A549 (cell line): ENCODE results near the gene PSMD7. TPM values are rescaled to one million over a fixed set of nuclear protein-coding genes. Genes with fewer than 3 reads are reported as not detected.

Experiments used
- ATAC-seq, 2 experiments: fragments of 200-7000 bp in 1 of 2; fragments of >200 bp in 1 of 2; cut with Nextera tagmentation in 1 of 2; cut with Tn5 transposase in 1 of 2; 3 replicates each; pipeline versions ENCODE4 v1.8.0 to v1.9.1; 2018 to 2020; ENCODE audit warnings: mild to moderate bottlenecking in 1 of 2, moderate library complexity in 1 of 2
- CTCF ChIA-PET: fragments of 300-600 bp; sonication (Branson Sonifier 250); formaldehyde crosslinking; extraction: SDS; loops from one replicate; lab custom pipeline; 2021; ENCODE audit warnings: antibody characterized with exemption, inconsistent platforms; lab: Yijun Ruan, JAX
- POLR2A ChIA-PET: fragments of 350-600 bp; formaldehyde crosslinking; extraction: SDS; loops from one replicate; lab custom pipeline; 2021; ENCODE audit warnings: antibody characterized with exemption, inconsistent platforms; lab: Yijun Ruan, JAX
- DNase-seq, 2 experiments: peaks; one replicate each; pipeline versions ENCODE4 v3.0.0 to v3.0.0-alpha.2; 2011 to 2016; ENCODE audit warnings: low read depth in 1 of 2, low spot score in 1 of 2
- FAIRE-seq: peaks from 2 replicates; lab custom pipeline; 2011; peaks lifted over from hg19 to GRCh38; lab: Jason Lieb, UNC
- H3K27ac ChIP-seq, 2 experiments: fragments of >200 bp; sonication (Bioruptor Twin); formaldehyde crosslinking; 3 replicates each; pipeline ENCODE4 v1.5.1; 2016 to 2017
- H3K4me1 ChIP-seq: fragments of >200 bp; sonication (Bioruptor Twin); formaldehyde crosslinking; 3 replicates; pipeline ENCODE4 v1.6.1; 2016
- H3K4me2 ChIP-seq: fragments of >200 bp; sonication (Bioruptor Twin); formaldehyde crosslinking; 3 replicates; pipeline ENCODE4 v1.6.1; 2016
- H3K4me3 ChIP-seq: fragments of >200 bp; sonication (Bioruptor Twin); formaldehyde crosslinking; 3 replicates; pipeline ENCODE4 v1.5.1; 2016
- H3K9me3 ChIP-seq: fragments of >200 bp; sonication (Bioruptor Twin); formaldehyde crosslinking; 3 replicates; pipeline ENCODE4 v1.6.1; 2016
- CBX8 ChIP-seq: fragments of 200-600 bp; sonication (generic); IDR thresholded peaks from 2 replicates; pipeline ENCODE4 v1.6.1; 2016
- CEBPB ChIP-seq, 2 experiments: fragments of >200 bp in 1 of 2; sonication (Bioruptor Twin) in 1 of 2; formaldehyde crosslinking in 1 of 2; IDR thresholded peaks; 2 replicates each; pipeline ENCODE4 v1.6.1; 2012 to 2016
- CHD2 ChIP-seq: fragments of 150-350 bp; IDR thresholded peaks from 2 replicates; pipeline ENCODE4 v1.6.1; 2014; ENCODE audit warnings: low read length; ENCODE audit not compliant: partially characterized antibody
- CHD4 ChIP-seq: fragments of 200-600 bp; sonication (generic); IDR thresholded peaks from 2 replicates; pipeline ENCODE4 v1.6.1; 2016; ENCODE audit warnings: antibody characterized with exemption, mild to moderate bottlenecking, borderline replicate concordance
- EHF ChIP-seq: fragments of 250-450 bp; sonication (Bioruptor Pico); IDR thresholded peaks from 2 replicates; pipeline ENCODE4 v1.5.0; 2020; ENCODE audit warnings: mild to moderate bottlenecking
- FOSL2 ChIP-seq, 2 experiments: fragments of 450-650 bp in 1 of 2; fragments of >200 bp in 1 of 2; sonication (Bioruptor Twin) in 1 of 2; formaldehyde crosslinking; IDR thresholded peaks; 2 replicates each; pipeline versions ENCODE4 v1.5.0 to v1.6.1; 2016 to 2020; ENCODE audit warnings: mild to moderate bottlenecking in 1 of 2, moderate library complexity in 1 of 2
- HDAC2 ChIP-seq: fragments of 200-600 bp; sonication (generic); IDR thresholded peaks from 2 replicates; pipeline ENCODE4 v1.6.1; 2016
- HEYL ChIP-seq: fragments of 250-450 bp; sonication (Bioruptor Pico); IDR thresholded peaks from 2 replicates; pipeline ENCODE4 v1.8.0; 2021; ENCODE audit warnings: mild to moderate bottlenecking, moderate library complexity
- HMGXB4 ChIP-seq: fragments of 250-450 bp; sonication (Bioruptor Pico); IDR thresholded peaks from 2 replicates; pipeline ENCODE4 v1.5.0; 2021; ENCODE audit warnings: mild to moderate bottlenecking, moderate library complexity, borderline replicate concordance
- HOXB5 ChIP-seq: fragments of 250-450 bp; sonication (Bioruptor Pico); IDR thresholded peaks from 2 replicates; pipeline ENCODE4 v1.5.0; 2020; ENCODE audit warnings: mild to moderate bottlenecking, moderate library complexity
- JUNB ChIP-seq: fragments of >200 bp; sonication (Bioruptor Twin); formaldehyde crosslinking; IDR thresholded peaks from 2 replicates; pipeline ENCODE4 v1.6.1; 2016
- KDM5A ChIP-seq: fragments of 200-600 bp; sonication (generic); IDR thresholded peaks from 2 replicates; pipeline ENCODE4 v1.6.1; 2016; ENCODE audit warnings: antibody characterized with exemption, mild to moderate bottlenecking
- MAFK ChIP-seq: fragments of 450-650 bp; IDR thresholded peaks from 2 replicates; pipeline ENCODE4 v1.6.1; 2014; ENCODE audit not compliant: partially characterized antibody
- MYC ChIP-seq: IDR thresholded peaks from 2 replicates; pipeline ENCODE4 v1.6.1; 2012; ENCODE audit warnings: mild to moderate bottlenecking, inconsistent platforms, low read length, improper control_type of control experiment, borderline replicate concordance
- NR3C1 ChIP-seq: fragments of >200 bp; sonication (Bioruptor Twin); formaldehyde crosslinking; IDR thresholded peaks from 3 replicates; pipeline ENCODE4 v1.6.1; 2017
- PBX3 ChIP-seq: IDR thresholded peaks from 2 replicates; pipeline ENCODE4 v1.6.1; 2012
- PHF8 ChIP-seq: fragments of 200-600 bp; sonication (generic); IDR thresholded peaks from 2 replicates; pipeline ENCODE4 v1.6.1; 2016; ENCODE audit warnings: low read depth, mild to moderate bottlenecking, antibody characterized with exemption, moderate library complexity, borderline replicate concordance
- RAD21 ChIP-seq, 2 experiments: fragments of >200 bp in 1 of 2; sonication (Bioruptor Twin) in 1 of 2; formaldehyde crosslinking in 1 of 2; IDR thresholded peaks in 1 of 2; conservative IDR thresholded peaks in 1 of 2; 2 replicates in 1 of 2; 3 replicates in 1 of 2; pipeline ENCODE4 v1.6.1; 2012 to 2018; ENCODE audit warnings: inconsistent platforms in 1 of 2
- TFCP2L1 ChIP-seq: fragments of 250-450 bp; sonication (Bioruptor Pico); IDR thresholded peaks from 2 replicates; pipeline ENCODE4 v1.5.0; 2021; ENCODE audit warnings: mild to moderate bottlenecking
- ZC3H11A ChIP-seq: fragments of 450-650 bp; IDR thresholded peaks from 2 replicates; pipeline ENCODE4 v1.6.1; 2014; ENCODE audit warnings: antibody characterized with exemption, mild to moderate bottlenecking
- ZNF302 ChIP-seq: fragments of 250-450 bp; sonication (Bioruptor Pico); IDR thresholded peaks from 2 replicates; pipeline ENCODE4 v1.9.0; 2021; ENCODE audit warnings: inconsistent platforms, mild to moderate bottlenecking, moderate library complexity
- ZSCAN20 ChIP-seq: fragments of 250-450 bp; sonication (Bioruptor Pico); IDR thresholded peaks from 2 replicates; pipeline ENCODE4 v1.8.0; 2022; ENCODE audit warnings: mild to moderate bottlenecking, moderate library complexity
- WGBS: methylation state at CpG from one replicate; pipeline ENCODE4 v1.1.6; 2017; ENCODE audit errors: missing lambda C conversion rate; 5-methylcytosine and 5-hydroxymethylcytosine counted together
- polyA minus RNA-seq: library from RNA; depleted of rRNA, polyadenylated mRNA; stranded (reverse); fragments of >200 nt; gene quantifications from 2 replicates; pipeline ENCODE4 v1.2.3, GENCODE V29; 2011; rRNA and poly(A)+ RNA removed
- polyA plus RNA-seq, 4 experiments: library from polyadenylated mRNA; depleted of rRNA in 3 of 4; stranded (reverse); fragments of >200 nt; fragmentation: RNase III in 1 of 4; extraction: RNeasy Plus Mini Kit Qiagen cat#74134 plus additional on column Dnase treatment in 1 of 4; gene quantifications; 2 replicates in 3 of 4; 3 replicates in 1 of 4; pipeline ENCODE4 v1.2.3, GENCODE V29; 2011 to 2017
- TF ChIP-seq, protein P1 (sequence below): fragments of >200 bp; sonication (Bioruptor Twin); formaldehyde crosslinking; IDR thresholded peaks from 3 replicates; pipeline ENCODE4 v1.6.1; 2016
- TF ChIP-seq, protein P2 (sequence below): fragments of 250-450 bp; sonication (Bioruptor Pico); IDR thresholded peaks from 2 replicates; pipeline ENCODE4 v1.5.0; 2020; ENCODE audit warnings: low read depth, mild to moderate bottlenecking, moderate library complexity
- TF ChIP-seq, protein P3 (sequence below): IDR thresholded peaks from 2 replicates; pipeline ENCODE4 v1.6.1; 2012
- TF ChIP-seq, protein P4 (sequence below): fragments of 200-600 bp; sonication (generic); IDR thresholded peaks from 2 replicates; pipeline ENCODE4 v1.6.1; 2016; ENCODE audit warnings: antibody characterized with exemption, mild to moderate bottlenecking, moderate library complexity
- TF ChIP-seq, protein P5 (sequence below): fragments of >200 bp; sonication (Bioruptor Twin); formaldehyde crosslinking; IDR thresholded peaks from 3 replicates; pipeline ENCODE4 v1.5.1; 2016

PSMD7 gene
- polyA plus RNA-seq (2011; rRNA removed) (170 and 211 TPM in 2 replicates), polyA plus RNA-seq (2017; fragmentation: RNase III; extraction: RNeasy Plus Mini Kit Qiagen cat#74134 plus additional on column Dnase treatment) (210 to 219 TPM (median 212 TPM) in 3 replicates), polyA minus RNA-seq (75.8 and 83.4 TPM in 2 replicates)
- polyA plus RNA-seq (2012; cell fraction: cytosol; rRNA removed): 116 and 126 TPM in 2 replicates
- polyA plus RNA-seq (2012; cell fraction: nucleus; rRNA removed): 60.9 and 65.6 TPM in 2 replicates

DNA sequence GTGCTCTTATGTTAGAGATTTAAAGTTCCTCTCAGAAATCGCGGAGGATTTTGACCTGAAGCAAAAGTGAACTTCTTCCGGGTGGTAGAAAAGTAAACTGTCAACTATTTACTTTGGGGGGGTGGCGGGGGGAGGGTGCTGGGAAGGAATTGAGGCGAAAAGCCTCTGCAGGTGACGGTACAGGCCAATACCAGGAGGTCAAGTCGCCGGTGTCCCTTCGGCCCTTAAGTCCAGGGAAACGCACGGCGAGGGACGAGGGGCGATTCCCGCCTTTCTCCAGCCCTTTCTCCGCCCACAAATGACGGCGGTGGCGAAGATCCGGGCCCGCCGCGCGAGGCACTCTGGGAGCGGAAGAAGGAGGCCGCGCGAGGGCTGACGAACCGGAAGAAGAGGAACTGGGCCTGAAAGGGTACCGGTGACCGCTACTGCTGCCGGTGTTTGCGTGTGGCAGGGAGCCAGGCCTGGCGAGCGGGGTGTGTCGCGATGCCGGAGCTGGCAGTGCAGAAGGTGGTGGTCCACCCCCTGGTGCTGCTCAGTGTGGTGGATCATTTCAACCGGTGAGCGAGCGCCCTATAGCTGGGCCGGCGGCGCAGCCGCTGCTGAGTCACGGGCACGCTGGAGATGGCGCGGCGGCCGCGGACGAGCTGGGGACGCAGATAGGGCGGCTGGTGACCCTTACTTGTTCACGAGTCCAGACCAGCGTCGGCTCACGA lies at the start of gene PSMD7:
TSS of gene PSMD7 (plus strand) at position 383 of the 713 bp plus-strand sequence. CDS start at position 484, 101 bp downstream.
- no peak for FAIRE-seq
- TF ChIP-seq, protein P1, sequence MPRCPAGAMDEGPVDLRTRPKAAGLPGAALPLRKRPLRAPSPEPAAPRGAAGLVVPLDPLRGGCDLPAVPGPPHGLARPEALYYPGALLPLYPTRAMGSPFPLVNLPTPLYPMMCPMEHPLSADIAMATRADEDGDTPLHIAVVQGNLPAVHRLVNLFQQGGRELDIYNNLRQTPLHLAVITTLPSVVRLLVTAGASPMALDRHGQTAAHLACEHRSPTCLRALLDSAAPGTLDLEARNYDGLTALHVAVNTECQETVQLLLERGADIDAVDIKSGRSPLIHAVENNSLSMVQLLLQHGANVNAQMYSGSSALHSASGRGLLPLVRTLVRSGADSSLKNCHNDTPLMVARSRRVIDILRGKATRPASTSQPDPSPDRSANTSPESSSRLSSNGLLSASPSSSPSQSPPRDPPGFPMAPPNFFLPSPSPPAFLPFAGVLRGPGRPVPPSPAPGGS: peak; percentile 80; the same call in 2 of the 3 replicates
- TF ChIP-seq, protein P2, sequence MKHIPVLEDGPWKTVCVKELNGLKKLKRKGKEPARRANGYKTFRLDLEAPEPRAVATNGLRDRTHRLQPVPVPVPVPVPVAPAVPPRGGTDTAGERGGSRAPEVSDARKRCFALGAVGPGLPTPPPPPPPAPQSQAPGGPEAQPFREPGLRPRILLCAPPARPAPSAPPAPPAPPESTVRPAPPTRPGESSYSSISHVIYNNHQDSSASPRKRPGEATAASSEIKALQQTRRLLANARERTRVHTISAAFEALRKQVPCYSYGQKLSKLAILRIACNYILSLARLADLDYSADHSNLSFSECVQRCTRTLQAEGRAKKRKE (CRISPR knock-in tag): peak; percentile 82; the same call in 1 of the 2 replicates
- TF ChIP-seq JUNB (no peak), CBX8 (no peak), ZC3H11A (no peak), ZNF302 (no peak), HOXB5 (CRISPR knock-in tag) (peak; percentile 66; the same call in 1 of the 2 replicates), FOSL2 (IDR thresholded peaks at IDR 0.05) (no peak), FOSL2 (CRISPR knock-in tag; IDR thresholded peaks at IDR 0.05) (peak; percentile 72), MAFK (no peak), RAD21 (conservative IDR thresholded peaks at IDR 0.05 in 1 of 2, IDR thresholded peaks at IDR 0.05 in 1 of 2) (no peak), PBX3 (no peak), HDAC2 (no peak), KDM5A (peak; percentile 32; the same call in 1 of the 2 replicates), MYC (peak; percentile 26), EHF (CRISPR knock-in tag) (no peak), NR3C1 (no peak), ZSCAN20 (CRISPR knock-in tag) (0 out of 2 replicates have a peak, but pooled peaks have one; percentile 47), CEBPB (IDR thresholded peaks at IDR 0.05) (no peak), CHD4 (no peak), CHD2 (no peak), TFCP2L1 (peak; percentile 87; the same call in 1 of the 2 replicates), PHF8 (peak; percentile 65; the same call in 1 of the 2 replicates), HMGXB4 (CRISPR knock-in tag) (no peak), HEYL (CRISPR knock-in tag) (peak; percentile 58; the same call in 1 of the 2 replicates)
- TF ChIP-seq, protein P3, sequence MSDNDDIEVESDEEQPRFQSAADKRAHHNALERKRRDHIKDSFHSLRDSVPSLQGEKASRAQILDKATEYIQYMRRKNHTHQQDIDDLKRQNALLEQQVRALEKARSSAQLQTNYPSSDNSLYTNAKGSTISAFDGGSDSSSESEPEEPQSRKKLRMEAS: peak; percentile 98
- TF ChIP-seq, protein P4, sequence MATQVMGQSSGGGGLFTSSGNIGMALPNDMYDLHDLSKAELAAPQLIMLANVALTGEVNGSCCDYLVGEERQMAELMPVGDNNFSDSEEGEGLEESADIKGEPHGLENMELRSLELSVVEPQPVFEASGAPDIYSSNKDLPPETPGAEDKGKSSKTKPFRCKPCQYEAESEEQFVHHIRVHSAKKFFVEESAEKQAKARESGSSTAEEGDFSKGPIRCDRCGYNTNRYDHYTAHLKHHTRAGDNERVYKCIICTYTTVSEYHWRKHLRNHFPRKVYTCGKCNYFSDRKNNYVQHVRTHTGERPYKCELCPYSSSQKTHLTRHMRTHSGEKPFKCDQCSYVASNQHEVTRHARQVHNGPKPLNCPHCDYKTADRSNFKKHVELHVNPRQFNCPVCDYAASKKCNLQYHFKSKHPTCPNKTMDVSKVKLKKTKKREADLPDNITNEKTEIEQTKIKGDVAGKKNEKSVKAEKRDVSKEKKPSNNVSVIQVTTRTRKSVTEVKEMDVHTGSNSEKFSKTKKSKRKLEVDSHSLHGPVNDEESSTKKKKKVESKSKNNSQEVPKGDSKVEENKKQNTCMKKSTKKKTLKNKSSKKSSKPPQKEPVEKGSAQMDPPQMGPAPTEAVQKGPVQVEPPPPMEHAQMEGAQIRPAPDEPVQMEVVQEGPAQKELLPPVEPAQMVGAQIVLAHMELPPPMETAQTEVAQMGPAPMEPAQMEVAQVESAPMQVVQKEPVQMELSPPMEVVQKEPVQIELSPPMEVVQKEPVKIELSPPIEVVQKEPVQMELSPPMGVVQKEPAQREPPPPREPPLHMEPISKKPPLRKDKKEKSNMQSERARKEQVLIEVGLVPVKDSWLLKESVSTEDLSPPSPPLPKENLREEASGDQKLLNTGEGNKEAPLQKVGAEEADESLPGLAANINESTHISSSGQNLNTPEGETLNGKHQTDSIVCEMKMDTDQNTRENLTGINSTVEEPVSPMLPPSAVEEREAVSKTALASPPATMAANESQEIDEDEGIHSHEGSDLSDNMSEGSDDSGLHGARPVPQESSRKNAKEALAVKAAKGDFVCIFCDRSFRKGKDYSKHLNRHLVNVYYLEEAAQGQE: peak; percentile 26
- TF ChIP-seq, protein P5, sequence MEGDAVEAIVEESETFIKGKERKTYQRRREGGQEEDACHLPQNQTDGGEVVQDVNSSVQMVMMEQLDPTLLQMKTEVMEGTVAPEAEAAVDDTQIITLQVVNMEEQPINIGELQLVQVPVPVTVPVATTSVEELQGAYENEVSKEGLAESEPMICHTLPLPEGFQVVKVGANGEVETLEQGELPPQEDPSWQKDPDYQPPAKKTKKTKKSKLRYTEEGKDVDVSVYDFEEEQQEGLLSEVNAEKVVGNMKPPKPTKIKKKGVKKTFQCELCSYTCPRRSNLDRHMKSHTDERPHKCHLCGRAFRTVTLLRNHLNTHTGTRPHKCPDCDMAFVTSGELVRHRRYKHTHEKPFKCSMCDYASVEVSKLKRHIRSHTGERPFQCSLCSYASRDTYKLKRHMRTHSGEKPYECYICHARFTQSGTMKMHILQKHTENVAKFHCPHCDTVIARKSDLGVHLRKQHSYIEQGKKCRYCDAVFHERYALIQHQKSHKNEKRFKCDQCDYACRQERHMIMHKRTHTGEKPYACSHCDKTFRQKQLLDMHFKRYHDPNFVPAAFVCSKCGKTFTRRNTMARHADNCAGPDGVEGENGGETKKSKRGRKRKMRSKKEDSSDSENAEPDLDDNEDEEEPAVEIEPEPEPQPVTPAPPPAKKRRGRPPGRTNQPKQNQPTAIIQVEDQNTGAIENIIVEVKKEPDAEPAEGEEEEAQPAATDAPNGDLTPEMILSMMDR: no peak

More for the DNA sequence above, at the start of gene PSMD7:
- peak; percentile 87 to 95 for DNase-seq
- Histone ChIP-seq H3K27ac (peak within 1 kb of the TSS; percentile 97 to 99), H3K4me3 (peak within 1 kb of the TSS; percentile 97), H3K4me1 (peaks cover 28% of the 10 kb centered on the region; the same call in 2 of the 3 replicates), H3K9me3 (peaks cover 4% of the 10 kb centered on the region), H3K4me2 (peak within 1 kb of the TSS; percentile 93)
- CTCF ChIA-PET: interaction anchor here (0.9 to 7.6 kb wide), 2 partner anchors 12 to 22 kb away, joined by 5 to 55 read pairs; no protein-coding TSS in a partner anchor
- POLR2A ChIA-PET: interaction anchor here (0.9 to 1.8 kb wide), 2 partner anchors 9 to 81 kb away, joined by 3 to 9 read pairs; no protein-coding TSS in a partner anchor
- peak; percentile 96 to 98 for ATAC-seq
- WGBS: 0% methylated on average over 39 of the region's 60 CpGs
